Measurements from ENCODE around the gene GLUD1. TPM values are rescaled to one million over a fixed set of nuclear protein-coding genes. Genes with fewer than 3 reads are reported as not detected.
"Not testable (repeated sequence)": the region's sequence is repeated elsewhere in the genome, so short reads cannot be mapped to it uniquely, and the experiment has no call there.

GLUD1 gene
- total RNA-seq, 4 donors from 2014 or later: 154 to 199 (median 157) TPM

DNA sequence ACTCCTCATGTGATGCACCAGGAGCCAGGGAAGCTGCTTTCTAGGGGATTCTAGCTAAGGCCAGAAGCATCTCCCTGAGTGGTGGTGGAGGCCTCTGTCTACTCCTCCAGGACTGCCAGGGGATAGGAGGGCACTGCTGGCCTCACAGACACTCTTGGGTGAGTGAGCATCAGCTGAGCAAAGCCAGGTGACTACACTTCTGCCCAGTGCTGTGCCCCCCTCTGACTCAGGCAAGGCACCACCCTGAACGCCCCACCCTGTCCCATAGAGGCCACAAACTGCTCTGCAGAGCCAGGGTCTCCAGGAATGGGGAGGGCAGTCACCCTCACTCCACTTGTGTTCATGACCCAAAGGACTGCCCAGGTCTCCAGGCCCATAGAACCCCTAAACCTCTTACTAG, 75.1 kb downstream of the GLUD1 start:
- DNase-seq; intact Hi-C loops (cut with DNase I); H3K27ac ChIP-seq; H3K4me1 ChIP-seq; H3K27me3 ChIP-seq; H3K36me3 ChIP-seq; H3K9me3 ChIP-seq; H3K4me3 ChIP-seq (replicated peaks in 1 of 3): not testable (repeated sequence)
- WGBS, 2 donors: 100% methylated on average over 1 of the region's 1 CpG; no CpG with 5 or more reads in 1 of the 2 donors

DNA sequence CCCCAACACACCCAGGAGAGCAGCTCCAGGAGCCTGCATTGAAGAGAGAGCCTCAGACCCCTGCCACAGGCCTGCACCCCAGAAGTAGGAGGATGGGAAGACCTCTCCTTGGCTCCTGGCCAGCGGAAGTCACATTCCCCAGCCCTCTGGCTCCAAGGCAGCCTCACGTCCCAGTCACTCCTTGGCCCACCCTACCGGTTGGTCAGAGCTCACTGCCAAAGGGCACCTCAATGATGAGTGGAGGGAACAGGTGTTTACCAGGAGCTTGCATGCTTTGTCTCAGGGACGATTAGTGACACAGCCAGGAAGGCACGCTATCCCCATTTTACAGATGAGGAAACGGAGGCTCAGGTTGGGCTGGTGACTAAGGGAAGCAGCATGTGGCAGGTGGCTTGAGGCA, 75.6 kb downstream of the GLUD1 start:
- H3K27ac ChIP-seq; H3K36me3 ChIP-seq; H3K4me3 ChIP-seq (replicated peaks in 1 of 3); intact Hi-C loops (cut with DNase I); DNase-seq; H3K4me1 ChIP-seq; H3K27me3 ChIP-seq; H3K9me3 ChIP-seq: not testable (repeated sequence)
- WGBS, 2 donors: 74 to 81% methylated on average over 4 to 5 of the region's 6 CpGs

DNA sequence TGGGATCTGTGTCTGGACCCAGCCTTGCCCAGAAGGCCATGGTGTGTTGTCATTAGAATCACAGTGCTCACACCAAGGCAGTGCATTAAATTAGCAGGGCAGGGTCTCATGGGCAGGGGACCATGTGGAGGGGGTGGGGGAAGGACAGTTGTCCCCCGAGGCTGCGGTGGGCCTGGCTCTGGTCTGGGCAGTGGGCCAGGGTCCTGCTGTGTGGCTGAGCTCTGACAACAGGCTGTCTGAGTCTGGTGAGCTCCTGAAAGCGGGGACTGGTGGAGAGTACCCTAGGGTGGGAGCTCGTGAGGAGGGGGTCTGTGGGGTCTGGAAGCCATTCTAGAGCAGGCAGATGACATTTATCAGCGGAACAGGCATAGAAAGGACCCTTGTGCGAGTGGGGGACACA, 76.5 kb downstream of the GLUD1 start:
- H3K36me3 ChIP-seq; H3K9me3 ChIP-seq; H3K4me3 ChIP-seq (replicated peaks in 1 of 3); DNase-seq; intact Hi-C loops (cut with DNase I); H3K27me3 ChIP-seq; H3K4me1 ChIP-seq; H3K27ac ChIP-seq: not testable (repeated sequence)
- 63 to 92% methylated on average over 4 to 6 of the region's 6 CpGs for WGBS, 2 donors

DNA sequence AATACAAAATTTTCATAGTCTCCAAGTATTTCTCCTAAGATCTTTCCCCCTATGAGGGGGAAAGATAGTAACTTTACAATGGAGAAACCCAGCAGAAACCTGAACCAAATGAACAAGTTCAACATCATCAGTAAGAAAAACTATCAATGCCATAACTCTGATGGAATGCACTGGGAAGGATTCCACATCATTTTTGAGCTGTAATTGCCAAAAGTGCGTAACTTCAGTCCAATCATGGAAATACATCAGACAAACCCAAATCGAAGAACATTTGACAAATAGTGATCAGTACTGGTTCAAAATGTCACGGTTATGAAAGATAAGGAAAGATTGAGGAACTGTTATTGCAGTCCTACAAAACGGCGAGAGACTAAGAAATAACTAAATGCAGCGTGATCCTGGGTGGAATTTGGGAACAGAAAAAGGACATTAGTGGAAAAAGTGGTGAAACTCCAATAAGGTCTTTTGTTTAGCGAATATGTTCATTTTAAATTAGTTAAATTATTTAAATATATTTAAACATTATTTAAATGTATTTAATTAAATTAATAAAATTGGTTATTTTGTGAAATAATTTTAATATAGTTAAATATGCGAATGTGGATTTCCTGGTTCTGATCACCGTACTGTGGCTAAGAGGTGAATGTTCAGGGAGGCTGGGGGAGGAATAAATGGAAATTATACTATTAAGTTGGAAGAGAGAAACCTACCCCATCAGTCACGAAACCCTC, 79.5 kb downstream of the GLUD1 start:
- H3K4me3 ChIP-seq (replicated peaks in 1 of 3); DNase-seq; H3K36me3 ChIP-seq; H3K4me1 ChIP-seq; H3K27me3 ChIP-seq; intact Hi-C loops (cut with DNase I); H3K9me3 ChIP-seq; H3K27ac ChIP-seq: not testable (repeated sequence)
- WGBS, 2 donors: 79 to 90% methylated on average over 10 of the region's 10 CpGs

DNA sequence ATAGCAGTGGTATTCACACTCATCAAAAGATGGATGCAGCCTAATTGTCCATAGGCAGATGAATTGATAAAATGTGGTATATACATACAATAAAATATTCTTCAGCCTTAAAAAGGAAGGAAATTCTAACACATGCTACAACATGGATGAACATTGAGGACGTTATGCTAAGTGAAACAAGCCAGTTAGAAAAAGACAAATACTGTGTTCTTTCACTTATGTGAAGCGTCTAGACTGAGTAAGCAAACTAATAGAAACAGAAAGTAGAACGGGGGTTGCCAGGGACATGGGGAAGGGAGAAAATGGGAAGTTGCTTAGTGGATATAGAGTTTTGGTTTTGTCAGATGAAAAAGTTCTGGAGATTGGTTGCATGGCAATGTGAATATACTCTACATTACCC, 81.1 kb downstream of the GLUD1 start:
- H3K4me3 ChIP-seq (replicated peaks in 1 of 3); H3K36me3 ChIP-seq; H3K4me1 ChIP-seq; intact Hi-C loops (cut with DNase I); H3K27ac ChIP-seq; H3K9me3 ChIP-seq; DNase-seq; H3K27me3 ChIP-seq: not testable (repeated sequence)
- 74 to 79% methylated on average over 3 of the region's 3 CpGs for WGBS, 2 donors

DNA sequence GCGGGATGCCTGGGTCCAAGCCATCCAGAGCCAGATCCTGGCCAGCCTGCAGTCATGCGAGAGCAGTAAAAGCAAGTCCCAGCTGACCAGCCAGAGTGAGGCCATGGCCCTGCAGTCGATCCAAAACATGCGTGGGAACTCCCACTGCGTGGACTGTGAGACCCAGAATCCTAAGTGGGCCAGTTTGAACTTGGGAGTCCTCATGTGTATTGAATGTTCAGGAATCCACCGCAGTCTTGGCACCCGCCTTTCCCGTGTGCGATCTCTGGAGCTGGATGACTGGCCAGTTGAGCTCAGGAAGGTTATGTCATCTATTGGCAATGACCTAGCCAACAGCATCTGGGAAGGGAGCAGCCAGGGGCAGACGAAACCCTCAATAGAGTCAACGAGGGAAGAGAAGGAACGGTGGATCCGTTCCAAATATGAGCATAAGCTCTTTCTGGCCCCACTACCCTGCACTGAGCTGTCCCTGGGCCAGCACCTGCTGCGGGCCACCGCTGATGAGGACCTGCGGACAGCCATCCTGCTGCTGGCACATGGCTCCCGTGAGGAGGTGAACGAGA, 85.4 kb downstream of the GLUD1 start:
- H3K4me3 ChIP-seq (replicated peaks in 1 of 3); intact Hi-C loops (cut with DNase I); H3K9me3 ChIP-seq; H3K27ac ChIP-seq; H3K36me3 ChIP-seq; DNase-seq; H3K27me3 ChIP-seq; H3K4me1 ChIP-seq: not testable (repeated sequence)
- WGBS, 2 donors: 86 to 87% methylated on average over 12 to 15 of the region's 18 CpGs

DNA sequence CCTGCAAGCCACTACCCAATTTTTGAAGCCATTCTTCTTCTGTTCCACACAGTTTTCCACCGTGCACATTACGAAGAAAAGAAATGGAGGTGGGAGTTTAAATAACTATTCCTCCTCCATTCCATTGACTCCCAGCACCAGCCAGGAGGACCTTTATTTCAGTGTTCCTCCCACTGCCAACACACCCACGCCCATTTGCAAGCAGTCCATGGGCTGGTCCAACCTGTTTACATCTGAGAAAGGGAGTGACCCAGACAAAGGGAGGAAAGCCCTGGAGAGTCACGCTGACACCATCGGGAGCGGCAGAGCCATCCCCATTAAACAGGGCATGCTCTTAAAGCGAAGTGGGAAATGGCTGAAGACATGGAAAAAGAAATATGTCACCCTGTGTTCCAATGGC, 86.3 kb downstream of the GLUD1 start:
- DNase-seq; H3K4me3 ChIP-seq (replicated peaks in 1 of 3); intact Hi-C loops (cut with DNase I); H3K4me1 ChIP-seq; H3K27me3 ChIP-seq; H3K36me3 ChIP-seq; H3K27ac ChIP-seq; H3K9me3 ChIP-seq: not testable (repeated sequence)
- 96 to 97% methylated on average over 7 of the region's 7 CpGs for WGBS, 2 donors

DNA sequence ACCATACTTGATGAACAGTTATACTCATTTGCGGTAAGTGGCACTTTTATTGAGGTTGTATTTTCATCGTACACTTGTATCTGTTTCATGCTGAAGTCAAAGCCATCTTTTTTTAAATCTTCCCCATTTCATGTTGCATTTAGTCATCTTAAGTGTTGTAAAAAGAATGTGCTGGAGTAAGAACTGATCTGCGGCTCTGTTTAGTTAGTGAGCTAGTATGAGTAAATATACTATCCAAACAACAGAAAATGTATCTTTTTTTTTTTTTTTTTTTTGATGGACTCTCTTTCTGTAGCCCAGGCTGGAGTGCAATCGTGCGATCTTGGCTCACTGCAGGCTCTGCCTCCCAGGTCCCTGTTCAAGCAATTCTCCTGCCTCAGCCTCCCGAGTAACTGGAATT, 87.0 kb downstream of the GLUD1 start:
- H3K27ac ChIP-seq; H3K4me3 ChIP-seq (replicated peaks in 1 of 3); H3K4me1 ChIP-seq; H3K27me3 ChIP-seq; H3K36me3 ChIP-seq; DNase-seq; H3K9me3 ChIP-seq; intact Hi-C loops (cut with DNase I): not testable (repeated sequence)
- 83% methylated on average over 6 of the region's 6 CpGs for WGBS, 2 donors

DNA sequence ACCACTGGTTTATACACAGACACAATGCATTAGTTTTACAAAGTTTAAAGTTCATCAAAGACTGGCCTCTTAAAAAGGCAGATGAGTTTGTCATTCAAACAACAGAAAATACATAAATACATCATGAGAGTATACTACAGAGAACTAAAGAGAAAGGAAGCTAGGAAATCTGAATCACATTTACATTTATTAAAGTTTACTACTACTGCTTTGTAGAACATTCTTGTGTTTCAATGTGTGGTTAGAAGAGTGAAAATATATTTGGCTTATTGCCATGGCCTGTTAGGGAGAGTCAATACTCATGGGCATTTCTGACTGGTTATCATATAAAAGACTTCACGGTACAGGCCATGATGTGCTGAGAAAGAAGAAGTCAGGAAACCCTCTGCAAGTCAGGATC, 87.5 kb downstream of the GLUD1 start:
- DNase-seq; H3K4me3 ChIP-seq (replicated peaks in 1 of 3); H3K27me3 ChIP-seq; H3K4me1 ChIP-seq; H3K27ac ChIP-seq; H3K36me3 ChIP-seq; H3K9me3 ChIP-seq; intact Hi-C loops (cut with DNase I): not testable (repeated sequence)
- WGBS, 2 donors: 29 to 73% methylated on average over 1 of the region's 1 CpG

DNA sequence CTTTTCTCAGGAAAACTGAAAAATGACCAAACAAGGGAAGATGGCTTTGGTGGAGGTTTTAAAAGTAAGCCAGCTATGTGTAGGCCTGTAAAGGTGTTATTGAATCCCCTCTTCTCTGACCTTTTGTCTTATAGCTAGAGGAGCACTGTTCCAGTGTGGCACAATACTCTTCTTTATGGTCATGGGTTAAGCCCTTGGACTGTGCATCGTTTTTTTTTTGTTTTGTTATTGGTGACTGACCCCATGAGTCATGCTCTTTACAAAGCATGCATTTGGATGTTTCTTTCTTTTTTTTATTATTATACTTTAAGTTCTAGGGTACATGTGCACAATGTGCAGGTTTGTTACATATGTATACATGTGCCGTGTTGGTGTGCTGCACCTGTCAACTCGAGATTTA, 94.2 kb downstream of the GLUD1 start:
- Histone ChIP-seq H3K4me1 (no peaks in the 10 kb centered on the region), H3K27me3 (no peaks in the 10 kb centered on the region), H3K27ac (no peak overlapping the region), H3K36me3 (no peaks in the 10 kb centered on the region), H3K4me3 (replicated peaks in 1 of 3) (no peak overlapping the region), H3K9me3 (no peaks in the 10 kb centered on the region)
- intact Hi-C loops (cut with DNase I): no loop called here
- no peak for TF ChIP-seq POLR2A (IDR thresholded peaks at IDR 0.05)
- TF ChIP-seq, protein P1, sequence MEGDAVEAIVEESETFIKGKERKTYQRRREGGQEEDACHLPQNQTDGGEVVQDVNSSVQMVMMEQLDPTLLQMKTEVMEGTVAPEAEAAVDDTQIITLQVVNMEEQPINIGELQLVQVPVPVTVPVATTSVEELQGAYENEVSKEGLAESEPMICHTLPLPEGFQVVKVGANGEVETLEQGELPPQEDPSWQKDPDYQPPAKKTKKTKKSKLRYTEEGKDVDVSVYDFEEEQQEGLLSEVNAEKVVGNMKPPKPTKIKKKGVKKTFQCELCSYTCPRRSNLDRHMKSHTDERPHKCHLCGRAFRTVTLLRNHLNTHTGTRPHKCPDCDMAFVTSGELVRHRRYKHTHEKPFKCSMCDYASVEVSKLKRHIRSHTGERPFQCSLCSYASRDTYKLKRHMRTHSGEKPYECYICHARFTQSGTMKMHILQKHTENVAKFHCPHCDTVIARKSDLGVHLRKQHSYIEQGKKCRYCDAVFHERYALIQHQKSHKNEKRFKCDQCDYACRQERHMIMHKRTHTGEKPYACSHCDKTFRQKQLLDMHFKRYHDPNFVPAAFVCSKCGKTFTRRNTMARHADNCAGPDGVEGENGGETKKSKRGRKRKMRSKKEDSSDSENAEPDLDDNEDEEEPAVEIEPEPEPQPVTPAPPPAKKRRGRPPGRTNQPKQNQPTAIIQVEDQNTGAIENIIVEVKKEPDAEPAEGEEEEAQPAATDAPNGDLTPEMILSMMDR (IDR thresholded peaks at IDR 0.05): no peak
- no peak for DNase-seq
- 78 to 81% methylated on average over 3 of the region's 3 CpGs for WGBS, 2 donors

All from thyroid gland (tissue), 4 donors.